HEK293 (cell line): ENCODE measurements around the gene LRRC59.

ENCODE experiments used
- HOXC10 ChIP-seq: sonication (generic); formaldehyde crosslinking; IDR thresholded peaks from 2 replicates; pipeline ENCODE4 v1.8.1; 2023; ENCODE audit warnings: mild to moderate bottlenecking, missing genetic modification reagents
- TF ChIP-seq, protein P1 (sequence below): fragments of 450-650 bp; formaldehyde crosslinking; IDR thresholded peaks from 2 replicates; pipeline ENCODE4 v1.5.1; 2016; ENCODE audit warnings: missing biosample characterization, missing genetic modification characterization
- TF ChIP-seq, protein P2 (sequence below): fragments of 450-650 bp; formaldehyde crosslinking; IDR thresholded peaks from 2 replicates; pipeline ENCODE4 v1.5.1; 2016; ENCODE audit warnings: missing biosample characterization, missing genetic modification characterization

DNA sequence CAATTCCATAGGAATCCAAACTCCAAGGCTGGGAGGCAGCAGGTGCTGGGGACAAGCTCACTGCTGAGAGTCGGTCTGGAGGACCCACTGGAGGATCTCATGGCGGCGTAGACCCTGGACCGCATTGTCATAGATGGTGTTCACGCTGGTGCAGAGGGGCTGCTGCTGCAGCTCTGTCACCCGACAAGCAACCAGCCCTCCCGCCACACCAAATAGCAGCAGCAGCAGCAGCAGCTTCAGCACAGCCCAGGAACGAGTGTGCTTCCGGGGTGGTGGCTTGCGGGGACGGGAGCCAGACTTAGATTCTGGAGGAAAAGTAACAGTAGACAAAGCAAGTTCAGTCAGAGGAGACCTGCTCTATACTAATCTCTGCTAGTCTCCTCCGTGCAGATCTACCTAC, 14.4 kb downstream of the LRRC59 start:
- TF ChIP-seq, protein P1, sequence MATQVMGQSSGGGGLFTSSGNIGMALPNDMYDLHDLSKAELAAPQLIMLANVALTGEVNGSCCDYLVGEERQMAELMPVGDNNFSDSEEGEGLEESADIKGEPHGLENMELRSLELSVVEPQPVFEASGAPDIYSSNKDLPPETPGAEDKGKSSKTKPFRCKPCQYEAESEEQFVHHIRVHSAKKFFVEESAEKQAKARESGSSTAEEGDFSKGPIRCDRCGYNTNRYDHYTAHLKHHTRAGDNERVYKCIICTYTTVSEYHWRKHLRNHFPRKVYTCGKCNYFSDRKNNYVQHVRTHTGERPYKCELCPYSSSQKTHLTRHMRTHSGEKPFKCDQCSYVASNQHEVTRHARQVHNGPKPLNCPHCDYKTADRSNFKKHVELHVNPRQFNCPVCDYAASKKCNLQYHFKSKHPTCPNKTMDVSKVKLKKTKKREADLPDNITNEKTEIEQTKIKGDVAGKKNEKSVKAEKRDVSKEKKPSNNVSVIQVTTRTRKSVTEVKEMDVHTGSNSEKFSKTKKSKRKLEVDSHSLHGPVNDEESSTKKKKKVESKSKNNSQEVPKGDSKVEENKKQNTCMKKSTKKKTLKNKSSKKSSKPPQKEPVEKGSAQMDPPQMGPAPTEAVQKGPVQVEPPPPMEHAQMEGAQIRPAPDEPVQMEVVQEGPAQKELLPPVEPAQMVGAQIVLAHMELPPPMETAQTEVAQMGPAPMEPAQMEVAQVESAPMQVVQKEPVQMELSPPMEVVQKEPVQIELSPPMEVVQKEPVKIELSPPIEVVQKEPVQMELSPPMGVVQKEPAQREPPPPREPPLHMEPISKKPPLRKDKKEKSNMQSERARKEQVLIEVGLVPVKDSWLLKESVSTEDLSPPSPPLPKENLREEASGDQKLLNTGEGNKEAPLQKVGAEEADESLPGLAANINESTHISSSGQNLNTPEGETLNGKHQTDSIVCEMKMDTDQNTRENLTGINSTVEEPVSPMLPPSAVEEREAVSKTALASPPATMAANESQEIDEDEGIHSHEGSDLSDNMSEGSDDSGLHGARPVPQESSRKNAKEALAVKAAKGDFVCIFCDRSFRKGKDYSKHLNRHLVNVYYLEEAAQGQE (tag by site-specific recombination) = no peak
- no peak for TF ChIP-seq HOXC10 (CRISPR knock-in tag)
- TF ChIP-seq, protein P2, sequence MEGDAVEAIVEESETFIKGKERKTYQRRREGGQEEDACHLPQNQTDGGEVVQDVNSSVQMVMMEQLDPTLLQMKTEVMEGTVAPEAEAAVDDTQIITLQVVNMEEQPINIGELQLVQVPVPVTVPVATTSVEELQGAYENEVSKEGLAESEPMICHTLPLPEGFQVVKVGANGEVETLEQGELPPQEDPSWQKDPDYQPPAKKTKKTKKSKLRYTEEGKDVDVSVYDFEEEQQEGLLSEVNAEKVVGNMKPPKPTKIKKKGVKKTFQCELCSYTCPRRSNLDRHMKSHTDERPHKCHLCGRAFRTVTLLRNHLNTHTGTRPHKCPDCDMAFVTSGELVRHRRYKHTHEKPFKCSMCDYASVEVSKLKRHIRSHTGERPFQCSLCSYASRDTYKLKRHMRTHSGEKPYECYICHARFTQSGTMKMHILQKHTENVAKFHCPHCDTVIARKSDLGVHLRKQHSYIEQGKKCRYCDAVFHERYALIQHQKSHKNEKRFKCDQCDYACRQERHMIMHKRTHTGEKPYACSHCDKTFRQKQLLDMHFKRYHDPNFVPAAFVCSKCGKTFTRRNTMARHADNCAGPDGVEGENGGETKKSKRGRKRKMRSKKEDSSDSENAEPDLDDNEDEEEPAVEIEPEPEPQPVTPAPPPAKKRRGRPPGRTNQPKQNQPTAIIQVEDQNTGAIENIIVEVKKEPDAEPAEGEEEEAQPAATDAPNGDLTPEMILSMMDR = no peak
